ENCODE measurements around the gene CD82.

The CD82 gene

GRCh38 chr11:44590769-44591168 is 25.3 kb downstream of the CD82 start:
- no peak for DNase-seq (ENCODE audit: low read depth)
- TF ChIP-seq CTCF (IDR thresholded peaks at IDR 0.05; ENCODE audit: control insufficient read depth, insufficient read depth, low read depth, low read length, missing control alignments) = no peak
- H3K4me3 ChIP-seq (ENCODE audit: control insufficient read depth, low read depth, low read length) = no peak overlapping the region

- TF ChIP-seq CTCF (IDR thresholded peaks at IDR 0.05; ENCODE audit: control insufficient read depth, insufficient read depth, low read depth, low read length, missing control alignments) = no peak
- DNase-seq (ENCODE audit: low read depth) = no peak
- no peak overlapping the region for H3K4me3 ChIP-seq (ENCODE audit: control insufficient read depth, low read depth, low read length)
These were observed 26.1 kb downstream of the CD82 start for GRCh38 chr11:44591557-44591956.

- peak; percentile 65 for DNase-seq (ENCODE audit: low read depth)
- H3K4me3 ChIP-seq (ENCODE audit: control insufficient read depth, low read depth, low read length) = no peak overlapping the region
- no peak for TF ChIP-seq CTCF (IDR thresholded peaks at IDR 0.05; ENCODE audit: control insufficient read depth, insufficient read depth, low read depth, low read length, missing control alignments)
These were observed 26.9 kb downstream of the CD82 start for GRCh38 chr11:44592125-44592940.

- no peak for DNase-seq (ENCODE audit: low read depth)
- TF ChIP-seq CTCF (IDR thresholded peaks at IDR 0.05; ENCODE audit: control insufficient read depth, insufficient read depth, low read depth, low read length, missing control alignments) = no peak
- H3K4me3 ChIP-seq (ENCODE audit: control insufficient read depth, low read depth, low read length) = no peak overlapping the region
These were observed 27.8 kb downstream of the CD82 start for GRCh38 chr11:44593251-44593650.

- DNase-seq (ENCODE audit: low read depth) = no peak
These were observed 29.5 kb downstream of the CD82 start for GRCh38 chr11:44595006-44595405.

GRCh38 chr11:44595964-44596381 is 30.5 kb downstream of the CD82 start:
- no peak overlapping the region for H3K4me3 ChIP-seq (ENCODE audit: control insufficient read depth, low read depth, low read length)
- no peak for TF ChIP-seq CTCF (IDR thresholded peaks at IDR 0.05; ENCODE audit: control insufficient read depth, insufficient read depth, low read depth, low read length, missing control alignments)
- no peak for DNase-seq (ENCODE audit: low read depth)

More at GRCh38 chr11:44595006-44595405, 29.5 kb downstream of the CD82 start:
- no peak for TF ChIP-seq CTCF (IDR thresholded peaks at IDR 0.05; ENCODE audit: control insufficient read depth, insufficient read depth, low read depth, low read length, missing control alignments)
- no peak overlapping the region for H3K4me3 ChIP-seq (ENCODE audit: control insufficient read depth, low read depth, low read length)
